CD4-positive, alpha-beta T cell treated with Interleukin-6 for 4 hours (primary cell): Measurements from ENCODE around the gene PRSS16.

ENCODE experiments used
- DNase-seq: peaks from one replicate; pipeline ENCODE4 v3.0.0-alpha.2; 2020; ENCODE audit warnings: mixed read lengths

The PRSS16 gene

GRCh38 chr6:27286141-27286540, 38.6 kb downstream of the PRSS16 start:
- no peak for DNase-seq

GRCh38 chr6:27287751-27288135, 40.2 kb downstream of the PRSS16 start:
- no peak for DNase-seq

GRCh38 chr6:27288136-27289044, 40.9 kb downstream of the PRSS16 start:
- DNase-seq: no peak

- DNase-seq: no peak
These were observed 42.8 kb downstream of the PRSS16 start for GRCh38 chr6:27290065-27290849.

GRCh38 chr6:27290850-27291208, 43.3 kb downstream of the PRSS16 start:
- DNase-seq: no peak

GRCh38 chr6:27293436-27294098, 46.1 kb downstream of the PRSS16 start:
- DNase-seq: no peak

GRCh38 chr6:27294409-27294808, 46.9 kb downstream of the PRSS16 start:
- no peak for DNase-seq

- DNase-seq: no peak
These were observed 48.0 kb downstream of the PRSS16 start for GRCh38 chr6:27295301-27296079.

GRCh38 chr6:27296106-27296783, 48.7 kb downstream of the PRSS16 start:
- no peak for DNase-seq

GRCh38 chr6:27297484-27297856, 50.0 kb downstream of the PRSS16 start:
- no peak for DNase-seq

GRCh38 chr6:27297857-27298730, 50.6 kb downstream of the PRSS16 start:
- no peak for DNase-seq

- DNase-seq: no peak
These were observed 56.2 kb downstream of the PRSS16 start for GRCh38 chr6:27303613-27304272.
